Keratinocyte (primary cell): ENCODE results near the gene NCOA3. TPM values are rescaled to one million over a fixed set of nuclear protein-coding genes. Genes with fewer than 3 reads are reported as not detected.

ENCODE experiments used
- DNase-seq: peaks from one replicate; pipeline ENCODE4 v3.0.0-alpha.2; 2011; ENCODE audit warnings: low read depth, missing footprints, low spot score
- FAIRE-seq: peaks from 2 replicates; lab custom pipeline; 2011; peaks lifted over from hg19 to GRCh38; lab: Jason Lieb, UNC
- H2AFZ ChIP-seq: 2 replicates; pipeline ENCODE4 v1.6.0; 2012; ENCODE audit warnings: low read length, control low read depth, inconsistent platforms; ENCODE audit not compliant: control insufficient read depth
- H3K27ac ChIP-seq: 2 replicates; pipeline ENCODE4 v1.5.1; 2011; ENCODE audit warnings: low read length; ENCODE audit not compliant: control insufficient read depth, insufficient read depth
- H3K27me3 ChIP-seq: 3 replicates; pipeline ENCODE4 v1.6.0; 2011; ENCODE audit warnings: low read length; ENCODE audit not compliant: control insufficient read depth, insufficient read depth; ENCODE audit errors: extremely low read depth
- H3K36me3 ChIP-seq, 2 experiments: 2 replicates in 1 of 2; 3 replicates in 1 of 2; pipeline ENCODE4 v1.5.1; 2011; ENCODE audit warnings: low read length in 2 of 2, mild to moderate bottlenecking in 1 of 2; ENCODE audit not compliant: control insufficient read depth in 2 of 2, insufficient read depth in 2 of 2; ENCODE audit errors: extremely low read depth in 1 of 2
- H3K4me1 ChIP-seq: 3 replicates; pipeline ENCODE4 v1.5.1; 2011; ENCODE audit warnings: low read length; ENCODE audit not compliant: control insufficient read depth, insufficient read depth; ENCODE audit errors: extremely low read depth
- H3K4me2 ChIP-seq: 3 replicates; pipeline ENCODE4 v1.6.0; 2011; ENCODE audit warnings: low read depth, low read length; ENCODE audit not compliant: control insufficient read depth, insufficient read depth; ENCODE audit errors: extremely low read depth
- H3K4me3 ChIP-seq, 3 experiments: fragments of 200-600 bp in 1 of 3; sonication (generic) in 1 of 3; 2 replicates in 2 of 3; 3 replicates in 1 of 3; pipeline ENCODE4 v1.5.1; 2011 to 2016; ENCODE audit warnings: low read length in 3 of 3, mild to moderate bottlenecking in 3 of 3, control low read depth in 2 of 3, inconsistent platforms in 1 of 3, low read depth in 1 of 3, mixed read lengths in 1 of 3, mixed run types in 1 of 3, moderate library complexity in 1 of 3; ENCODE audit not compliant: control insufficient read depth in 2 of 3, insufficient read depth in 2 of 3; ENCODE audit errors: extremely low read depth in 1 of 3
- H3K79me2 ChIP-seq: 2 replicates; pipeline ENCODE4 v1.6.0; 2012; ENCODE audit warnings: low read length; ENCODE audit not compliant: control insufficient read depth, insufficient read depth
- H3K9ac ChIP-seq: 3 replicates; pipeline ENCODE4 v1.6.0; 2011; ENCODE audit warnings: low read length; ENCODE audit not compliant: control insufficient read depth, insufficient read depth; ENCODE audit errors: extremely low read depth
- H3K9me1 ChIP-seq: 3 replicates; pipeline ENCODE4 v1.6.0; 2011; ENCODE audit warnings: low read length; ENCODE audit not compliant: control insufficient read depth, insufficient read depth; ENCODE audit errors: extremely low read depth
- H3K9me3 ChIP-seq: 2 replicates; pipeline ENCODE4 v1.5.1; 2012; ENCODE audit warnings: low read depth, low read length; ENCODE audit not compliant: control insufficient read depth
- H4K20me1 ChIP-seq: 3 replicates; pipeline ENCODE4 v1.6.0; 2011; ENCODE audit warnings: low read length; ENCODE audit not compliant: control insufficient read depth, insufficient read depth; ENCODE audit errors: extremely low read depth
- CTCF ChIP-seq, 3 experiments: IDR thresholded peaks in 1 of 3; conservative IDR thresholded peaks in 1 of 3; optimal IDR thresholded peaks in 1 of 3; 2 replicates in 2 of 3; 3 replicates in 1 of 3; pipeline versions ENCODE3 to v1.5.1; 2011; ENCODE audit warnings: low read length in 3 of 3, mild to moderate bottlenecking in 3 of 3, moderate library complexity in 2 of 3, control low read depth in 1 of 3, inconsistent platforms in 1 of 3; ENCODE audit not compliant: insufficient read depth in 2 of 3; ENCODE audit errors: extremely low read depth in 1 of 3
- EZH2 ChIP-seq: IDR thresholded peaks from one replicate; pipeline ENCODE4 v1.6.1; 2012; ENCODE audit warnings: inconsistent platforms, mild to moderate bottlenecking, low read length, moderate library complexity
- dilution Hi-C: fragments of 300-500 bp; cut with MboI; formaldehyde crosslinking; loops from one replicate; pipeline ENCODE4 v1.7.0; 2020; ENCODE audit warnings: low sequenced_read_pairs; ENCODE audit not compliant: extremely low pct_ligation_motif_present
- polyA plus RNA-seq, 5 experiments: library from polyadenylated mRNA; depleted of rRNA in 3 of 5; stranded (reverse) in 3 of 5; stranded (forward) in 1 of 5; unstranded in 1 of 5; fragments of >200 nt; gene quantifications; 1 replicate in 1 of 5; 2 replicates in 3 of 5; 3 replicates in 1 of 5; pipeline versions ENCODE4 v1.2.1 to v1.2.3, GENCODE V29; 2011 to 2012; ENCODE audit warnings: missing spikeins in 2 of 5, low read depth in 1 of 5, low replicate concordance in 1 of 5

The NCOA3 gene
- polyA plus RNA-seq, 1 donor (not counting 4 experiments of a cell fraction or from before 2014, with no cell fraction given), result 25.8 TPM

- H4K20me1 ChIP-seq, result peaks cover 2% of the 10 kb centered on the region
- FAIRE-seq, result no peak
Observed at GRCh38 chr20:47551222-47551621, 49.5 kb downstream of the NCOA3 start.

GRCh38 chr20:47551841-47552240, 50.2 kb downstream of the NCOA3 start:
- Histone ChIP-seq H3K79me2 (peaks cover 38% of the 10 kb centered on the region), H3K4me3 (no peak overlapping the region), H4K20me1 (no peaks in the 10 kb centered on the region), H3K4me2 (no peak overlapping the region), H3K27ac (no peak overlapping the region), H3K36me3 (no peaks in the 10 kb centered on the region), H3K4me1 (peaks cover 3% of the 10 kb centered on the region), H3K9me3 (no peaks in the 10 kb centered on the region), H3K9me1 (no peaks in the 10 kb centered on the region), H2AFZ (no peak overlapping the region), H3K9ac (no peak overlapping the region), H3K27me3 (no peaks in the 10 kb centered on the region)
- dilution Hi-C loops, result no loop called here
- FAIRE-seq (no peak), DNase-seq (no peak)
- no peak for TF ChIP-seq CTCF (optimal IDR thresholded peaks at IDR 0.05 in 1 of 3, IDR thresholded peaks at IDR 0.05 in 1 of 3, conservative IDR thresholded peaks at IDR 0.05 in 1 of 3; ENCODE audit: extremely low read depth in 1 of 3, insufficient read depth in 2 of 3, low read length in 3 of 3)
- no peak for TF ChIP-seq EZH2

More at GRCh38 chr20:47551222-47551621, 49.5 kb downstream of the NCOA3 start:
- Histone ChIP-seq H3K4me3 (no peak overlapping the region), H3K27me3 (no peaks in the 10 kb centered on the region), H3K36me3 (no peaks in the 10 kb centered on the region), H3K9me3 (no peaks in the 10 kb centered on the region), H3K4me1 (peaks cover 9% of the 10 kb centered on the region), H3K4me2 (no peak overlapping the region), H3K9me1 (no peaks in the 10 kb centered on the region), H3K27ac (no peak overlapping the region), H3K9ac (no peak overlapping the region), H2AFZ (no peak overlapping the region), H3K79me2 (peaks cover 38% of the 10 kb centered on the region)
- no peak for TF ChIP-seq CTCF (optimal IDR thresholded peaks at IDR 0.05 in 1 of 3, IDR thresholded peaks at IDR 0.05 in 1 of 3, conservative IDR thresholded peaks at IDR 0.05 in 1 of 3; ENCODE audit: extremely low read depth in 1 of 3, insufficient read depth in 2 of 3, low read length in 3 of 3)
- no peak for TF ChIP-seq EZH2
- DNase-seq, result no peak
- dilution Hi-C loops, result no loop called here
